HepG2 (cell line): ENCODE data around the gene PMVK. TPM values are rescaled to one million over a fixed set of nuclear protein-coding genes. Genes with fewer than 3 reads are reported as not detected.

ENCODE experiments used
- AGO2 ChIP-seq: fragments of 200-400 bp; formaldehyde crosslinking; optimal IDR thresholded peaks from 2 replicates; pipeline ENCODE3; 2017; ENCODE audit warnings: mild to moderate bottlenecking, low read depth, low read length, moderate library complexity
- EP300 ChIP-seq, 3 experiments: sonication (generic) in 1 of 3; formaldehyde crosslinking in 1 of 3; IDR thresholded peaks; 2 replicates each; pipeline versions ENCODE4 v1.5.1 to v1.6.1; 2011 to 2020; ENCODE audit warnings: low read depth in 2 of 3, low read length in 2 of 3, borderline replicate concordance in 1 of 3, improper control_type of control experiment in 1 of 3, mild to moderate bottlenecking in 1 of 3, missing genetic modification reagents in 1 of 3, moderate library complexity in 1 of 3
- ESRRA ChIP-seq: sonication (generic); formaldehyde crosslinking; IDR thresholded peaks from 2 replicates; pipeline ENCODE4 v1.5.1; 2020; ENCODE audit warnings: mild to moderate bottlenecking, low read depth, missing genetic modification reagents
- IRF2 ChIP-seq: IDR thresholded peaks from 2 replicates; pipeline ENCODE4 v1.6.1; 2018; ENCODE audit warnings: missing genetic modification reagents, missing compliant biosample characterization
- NFKB2 ChIP-seq: sonication (generic); formaldehyde crosslinking; IDR thresholded peaks from 2 replicates; pipeline ENCODE4 v1.4.0; 2020; ENCODE audit warnings: missing genetic modification reagents, borderline replicate concordance
- NFYC ChIP-seq: IDR thresholded peaks from 2 replicates; pipeline ENCODE4 v1.6.1; 2016; ENCODE audit warnings: missing genetic modification reagents, missing compliant biosample characterization
- RARG ChIP-seq: sonication (generic); formaldehyde crosslinking; IDR thresholded peaks from 2 replicates; pipeline ENCODE4 v1.4.0; 2020; ENCODE audit warnings: low read depth, mild to moderate bottlenecking, missing genetic modification reagents
- RERE ChIP-seq: IDR thresholded peaks from 2 replicates; pipeline ENCODE4 v1.6.1; 2016; ENCODE audit warnings: low read depth, missing genetic modification reagents, missing compliant biosample characterization
- SOX13 ChIP-seq, 3 experiments: fragments of 450-650 bp in 1 of 3; sonication (generic) in 1 of 3; formaldehyde crosslinking in 1 of 3; IDR thresholded peaks in 2 of 3; conservative IDR thresholded peaks in 1 of 3; 2 replicates each; pipeline versions ENCODE4 v1.5.0 to v1.6.1; 2016 to 2020; ENCODE audit warnings: antibody characterized with exemption in 1 of 3, mild to moderate bottlenecking in 1 of 3, missing compliant biosample characterization in 1 of 3, missing genetic modification reagents in 1 of 3, moderate library complexity in 1 of 3
- SOX6 ChIP-seq, 2 experiments: fragments of 450-650 bp in 1 of 2; sonication (generic) in 1 of 2; formaldehyde crosslinking in 1 of 2; IDR thresholded peaks; 2 replicates each; pipeline versions ENCODE4 v1.4.0 to v1.6.1; 2017 to 2020; ENCODE audit warnings: antibody characterized with exemption in 1 of 2, mild to moderate bottlenecking in 1 of 2, missing genetic modification reagents in 1 of 2
- SPEN ChIP-seq: sonication (generic); formaldehyde crosslinking; IDR thresholded peaks from 2 replicates; pipeline ENCODE4 v1.5.1; 2020; ENCODE audit warnings: low read depth, mild to moderate bottlenecking, missing genetic modification reagents
- TCF12 ChIP-seq, 2 experiments: fragments of 450-650 bp in 1 of 2; sonication (generic) in 1 of 2; formaldehyde crosslinking in 1 of 2; IDR thresholded peaks; 2 replicates each; pipeline versions ENCODE4 v1.6.1 to v1.8.0; 2017 to 2022; ENCODE audit warnings: antibody characterized with exemption in 1 of 2, mild to moderate bottlenecking in 1 of 2, missing genetic modification reagents in 1 of 2, moderate library complexity in 1 of 2
- ZKSCAN8 ChIP-seq: IDR thresholded peaks from 2 replicates; pipeline ENCODE4 v1.6.1; 2016; ENCODE audit warnings: borderline replicate concordance, missing genetic modification reagents, missing compliant biosample characterization
- ZNF367 ChIP-seq: sonication (generic); formaldehyde crosslinking; IDR thresholded peaks from 2 replicates; pipeline ENCODE4 v1.4.0; 2020; ENCODE audit warnings: missing genetic modification reagents, borderline replicate concordance
- ZNF703 ChIP-seq: sonication (generic); formaldehyde crosslinking; IDR thresholded peaks from 2 replicates; pipeline ENCODE4 v1.5.1; 2020; ENCODE audit warnings: missing genetic modification reagents, mild to moderate bottlenecking, moderate library complexity, borderline replicate concordance
- ZNF704 ChIP-seq: sonication (generic); formaldehyde crosslinking; IDR thresholded peaks from 2 replicates; pipeline ENCODE4 v1.8.1; 2023; ENCODE audit warnings: mild to moderate bottlenecking, inconsistent platforms, moderate library complexity, missing genetic modification reagents, borderline replicate concordance
- ZNF878 ChIP-seq: sonication (generic); formaldehyde crosslinking; IDR thresholded peaks from 2 replicates; pipeline ENCODE4 v1.8.1; 2023; ENCODE audit warnings: mild to moderate bottlenecking, missing genetic modification reagents, moderate library complexity
- polyA plus RNA-seq, 8 experiments: library from polyadenylated mRNA; depleted of rRNA in 3 of 8; stranded (reverse) in 7 of 8; unstranded in 1 of 8; fragments of >200 nt; fragmentation: Illumina TruSeq in 4 of 8; extraction: Trizol in 4 of 8; gene quantifications; 2 replicates each; pipeline versions ENCODE4 v1.2.1 to v1.2.3, GENCODE V29; 2011 to 2016; ENCODE audit warnings: low read depth in 4 of 8, missing spikeins in 1 of 8, mixed read lengths in 1 of 8; ENCODE audit not compliant: insufficient read depth in 1 of 8
- total RNA-seq, 5 experiments: library from RNA; depleted of rRNA; stranded (reverse); fragments of >200 nt; fragmentation: Illumina TruSeq; extraction: Trizol; gene quantifications; 2 replicates each; pipeline ENCODE4 v1.2.3, GENCODE V29; 2016; ENCODE audit warnings: low read depth in 1 of 5
- TF ChIP-seq, protein P1 (sequence below): sonication (generic); formaldehyde crosslinking; IDR thresholded peaks from 2 replicates; pipeline ENCODE4 v1.4.0; 2020; ENCODE audit warnings: missing genetic modification reagents, borderline replicate concordance

The PMVK gene
- total and polyA plus RNA-seq, 2 of the 13 experiments (the other 11 are each of a cell fraction or from before 2014, with no cell fraction given): 3.9 to 12.6 TPM

GRCh38 chr1:154972517-154973343 is 36.2 kb upstream of the PMVK start (continued):
- no peak for TF ChIP-seq ZNF367 (CRISPR knock-in tag)
- TF ChIP-seq NFYC (CRISPR knock-in tag): peak; percentile 48; the same call in 1 of the 2 replicates
- 0 out of 2 replicates have a peak, but pooled peaks have one; percentile 47 for TF ChIP-seq ZNF878
- TF ChIP-seq RERE: peak; percentile 46; the same call in 1 of the 2 replicates
- TF ChIP-seq SOX13 (IDR thresholded peaks at IDR 0.05): no peak
- peak in 1 of 2 experiments; percentile 72; a peak in 2 of 4 replicates for TF ChIP-seq SOX13 (CRISPR knock-in tag; conservative IDR thresholded peaks at IDR 0.05 in 1 of 2, IDR thresholded peaks at IDR 0.05 in 1 of 2)
- TF ChIP-seq ZNF703 (CRISPR knock-in tag): no peak
- no peak for TF ChIP-seq RARG
- TF ChIP-seq, protein P1, sequence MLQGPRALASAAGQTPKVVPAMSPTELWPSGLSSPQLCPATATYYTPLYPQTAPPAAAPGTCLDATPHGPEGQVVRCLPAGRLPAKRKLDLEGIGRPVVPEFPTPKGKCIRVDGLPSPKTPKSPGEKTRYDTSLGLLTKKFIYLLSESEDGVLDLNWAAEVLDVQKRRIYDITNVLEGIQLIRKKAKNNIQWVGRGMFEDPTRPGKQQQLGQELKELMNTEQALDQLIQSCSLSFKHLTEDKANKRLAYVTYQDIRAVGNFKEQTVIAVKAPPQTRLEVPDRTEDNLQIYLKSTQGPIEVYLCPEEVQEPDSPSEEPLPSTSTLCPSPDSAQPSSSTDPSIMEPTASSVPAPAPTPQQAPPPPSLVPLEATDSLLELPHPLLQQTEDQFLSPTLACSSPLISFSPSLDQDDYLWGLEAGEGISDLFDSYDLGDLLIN (CRISPR knock-in tag): 0 out of 2 replicates have a peak, but pooled peaks have one; percentile 42
- TF ChIP-seq NFKB2 (CRISPR knock-in tag): no peak
- TF ChIP-seq ZNF704 (CRISPR knock-in tag): no peak
- no peak for TF ChIP-seq SOX6 (IDR thresholded peaks at IDR 0.05)
- TF ChIP-seq SOX6 (CRISPR knock-in tag; IDR thresholded peaks at IDR 0.05): peak; percentile 51; the same call in 1 of the 2 replicates
- no peak for TF ChIP-seq TCF12 (IDR thresholded peaks at IDR 0.05)
- TF ChIP-seq TCF12 (CRISPR knock-in tag; IDR thresholded peaks at IDR 0.05): no peak
- 0 out of 2 replicates have a peak, but pooled peaks have one; percentile 39 for TF ChIP-seq ESRRA (CRISPR knock-in tag)
- peak; percentile 87 for TF ChIP-seq ZKSCAN8 (CRISPR knock-in tag)
- TF ChIP-seq IRF2 (CRISPR knock-in tag): peak; percentile 86
- peak; percentile 22 to 69; a peak in 2 of 4 replicates for TF ChIP-seq EP300 (IDR thresholded peaks at IDR 0.05; ENCODE audit: low read depth in 2 of 2, low read length in 2 of 2)
- TF ChIP-seq EP300 (CRISPR knock-in tag; IDR thresholded peaks at IDR 0.05; ENCODE audit: borderline replicate concordance): peak; percentile 36; the same call in 1 of the 2 replicates
- peak; percentile 64; the same call in 1 of the 2 replicates for TF ChIP-seq SPEN
- TF ChIP-seq AGO2: no peak
